PC-9 (cell line): ENCODE results near the gene RAET1E. TPM values are rescaled to one million over a fixed set of nuclear protein-coding genes. Genes with fewer than 3 reads are reported as not detected.
"Not testable (repeated sequence)": the region's sequence is repeated elsewhere in the genome, so short reads cannot be mapped to it uniquely, and the experiment has no call there.

Experiments
- BruUV-seq: library from RNA; stranded (reverse); fragments of 400-500 nt; replicated peaks from 2 replicates; lab custom pipeline; 2021; lab: Mats Ljungman, UMichigan
- CTCF ChIA-PET: fragments of 300-600 bp; sonication (Branson Sonifier 250); formaldehyde crosslinking; loops from one replicate; lab custom pipeline; 2022; ENCODE audit warnings: antibody characterized with exemption; lab: Charles Lee
- POLR2A ChIA-PET: fragments of 300-600 bp; sonication (Branson Sonifier 250); formaldehyde crosslinking; loops from one replicate; lab custom pipeline; 2022; ENCODE audit warnings: antibody characterized with exemption; ENCODE audit not compliant: unreplicated experiment; lab: Charles Lee
- DNase-seq, 2 experiments: peaks; one replicate each; pipeline versions ENCODE4 v3.0.0 to v3.0.0-alpha.2; 2015 to 2022; ENCODE audit warnings: mixed read lengths in 1 of 2
- H2AFZ ChIP-seq: fragments of 200-600 bp; sonication (generic); 2 replicates; pipeline ENCODE4 v1.8.1; 2017; ENCODE audit warnings: antibody characterized with exemption
- H3F3A ChIP-seq: fragments of 200-600 bp; sonication (generic); 2 replicates; pipeline ENCODE4 v1.8.1; 2017; ENCODE audit warnings: antibody characterized with exemption, mild to moderate bottlenecking, low read depth; ENCODE audit not compliant: insufficient read depth
- H3K27ac ChIP-seq: fragments of 200-600 bp; sonication (generic); 2 replicates; pipeline ENCODE4 v1.6.1; 2016; ENCODE audit warnings: mixed run types
- H3K27me3 ChIP-seq: fragments of 200-600 bp; sonication (generic); 2 replicates; pipeline ENCODE4 v1.6.1; 2016; ENCODE audit warnings: low read depth, mixed run types; ENCODE audit not compliant: insufficient read depth
- H3K36me3 ChIP-seq: fragments of 200-600 bp; sonication (generic); 2 replicates; pipeline ENCODE4 v1.6.1; 2016; ENCODE audit warnings: low read depth, mixed run types
- H3K4me1 ChIP-seq: fragments of 200-600 bp; sonication (generic); replicated peaks from 2 replicates; pipeline ENCODE4 v1.6.1; 2016; ENCODE audit warnings: mixed run types; ENCODE audit not compliant: insufficient read depth
- H3K4me2 ChIP-seq: fragments of 200-600 bp; sonication (generic); 2 replicates; pipeline ENCODE4 v1.6.1; 2017; ENCODE audit warnings: mixed run types
- H3K4me3 ChIP-seq: fragments of 200-600 bp; sonication (generic); 2 replicates; pipeline ENCODE4 v1.6.1; 2016; ENCODE audit warnings: mixed run types
- H3K79me2 ChIP-seq: fragments of 200-600 bp; sonication (generic); 2 replicates; pipeline ENCODE4 v1.6.1; 2017; ENCODE audit warnings: low read depth, mixed run types
- H3K9me2 ChIP-seq: fragments of 200-600 bp; sonication (generic); 2 replicates; pipeline ENCODE4 v1.8.1; 2017; ENCODE audit warnings: mild to moderate bottlenecking; ENCODE audit not compliant: insufficient read depth
- H3K9me3 ChIP-seq: fragments of 200-600 bp; sonication (generic); 2 replicates; pipeline ENCODE4 v1.8.1; 2016; ENCODE audit warnings: low read depth; ENCODE audit not compliant: insufficient read depth
- H4K20me1 ChIP-seq: fragments of 200-600 bp; sonication (generic); 2 replicates; pipeline ENCODE4 v1.8.1; 2017; ENCODE audit not compliant: insufficient read depth
- CTCF ChIP-seq: fragments of 200-600 bp; sonication (generic); conservative IDR thresholded peaks from 2 replicates; pipeline ENCODE4 v1.6.1; 2017; ENCODE audit warnings: mixed run types, antibody characterized with exemption, mild to moderate bottlenecking, moderate library complexity
- EZH2 ChIP-seq: fragments of 200-600 bp; sonication (generic); IDR thresholded peaks from 2 replicates; pipeline ENCODE4 v1.8.0; 2017; ENCODE audit warnings: antibody characterized with exemption, low read depth
- intact Hi-C: fragments of 100-400 bp; cut with micrococcal nuclease; formaldehyde crosslinking; loops from one replicate; pipeline ENCODE4 v1.10.0; 2022; ENCODE audit not compliant: unreplicated experiment
- total RNA-seq: library from RNA; stranded (reverse); gene quantifications from 2 replicates; pipeline ENCODE4 v1.2.3, GENCODE V29; 2021

RAET1E gene
- total RNA-seq, 1 experiment from 2014 or later, result 0.20 TPM

- no peaks in the 10 kb centered on the region; the same call in 1 of the 2 replicates for H3K9me3 ChIP-seq
- H3K36me3 ChIP-seq, result no peaks in the 10 kb centered on the region
- H3K27me3 ChIP-seq, result no peaks in the 10 kb centered on the region
- CTCF ChIA-PET, result no interaction called here
- H3K9me2 ChIP-seq, result no peaks in the 10 kb centered on the region
- H3K27ac ChIP-seq, result no peak overlapping the region
- intact Hi-C loops, result no loop called here
- BruUV-seq, result no TSS peak
- POLR2A ChIA-PET, result no interaction called here
- H2AFZ ChIP-seq, result no peak overlapping the region
- H3K79me2 ChIP-seq, result no peaks in the 10 kb centered on the region
- H3K4me1 ChIP-seq, result no peaks in the 10 kb centered on the region
- TF ChIP-seq CTCF (no peak), EZH2 (no peak)
- no peaks in the 10 kb centered on the region for H3F3A ChIP-seq
- H3K4me2 ChIP-seq, result no peak overlapping the region
- no peak overlapping the region for H3K4me3 ChIP-seq
- no peaks in the 10 kb centered on the region for H4K20me1 ChIP-seq
- DNase-seq, result no peak
Observed at GRCh38 chr6:149913540-149914240, 15.8 kb upstream of the RAET1E start.

GRCh38 chr6:149913085-149913484, 15.2 kb upstream of the RAET1E start:
- Histone ChIP-seq H3K9me3 (no peaks in the 10 kb centered on the region; the same call in 1 of the 2 replicates), H3K36me3 (no peaks in the 10 kb centered on the region), H3K79me2 (no peaks in the 10 kb centered on the region), H3K27me3 (no peaks in the 10 kb centered on the region), H3K4me3 (no peak overlapping the region), H2AFZ (no peak overlapping the region), H3K27ac (no peak overlapping the region), H3K9me2 (no peaks in the 10 kb centered on the region), H4K20me1 (no peaks in the 10 kb centered on the region), H3K4me1 (no peaks in the 10 kb centered on the region), H3K4me2 (no peak overlapping the region), H3F3A (no peaks in the 10 kb centered on the region)
- no peak for TF ChIP-seq EZH2
- no peak for TF ChIP-seq CTCF
- no TSS peak for BruUV-seq
- ChIA-PET POLR2A (no interaction called here), CTCF (no interaction called here)
- DNase-seq, result no peak
- intact Hi-C loops, result no loop called here

- intact Hi-C loops, BruUV-seq, H3K4me2 ChIP-seq, DNase-seq, H3K79me2 ChIP-seq, H4K20me1 ChIP-seq, H3K9me2 ChIP-seq, H2AFZ ChIP-seq, H3K4me1 ChIP-seq, H3K9me3 ChIP-seq, H3K27me3 ChIP-seq, CTCF ChIA-PET, H3K27ac ChIP-seq, H3K4me3 ChIP-seq, H3K36me3 ChIP-seq, H3F3A ChIP-seq, POLR2A ChIA-PET: not testable (repeated sequence)
Observed at GRCh38 chr6:149912680-149913079, 14.8 kb upstream of the RAET1E start.
